OCI-LY7 (cell line): ENCODE measurements around the gene UVSSA.

Source experiments
- CTCF ChIP-seq: fragments of 200-600 bp; sonication (generic); conservative IDR thresholded peaks from 2 replicates; pipeline ENCODE4 v1.5.1; 2014; ENCODE audit warnings: mild to moderate bottlenecking, antibody characterized with exemption, low read length, moderate library complexity, mixed read lengths
- EZH2phosphoT487 ChIP-seq: fragments of 200-600 bp; sonication (generic); IDR thresholded peaks from 2 replicates; pipeline ENCODE4 v1.6.1; 2018; ENCODE audit warnings: low read depth, borderline replicate concordance, mild to moderate bottlenecking, mixed run types, antibody characterized with exemption, low read length, moderate library complexity, mixed read lengths

GRCh38 chr4:1300466-1301455 lies 46.2 kb upstream of the UVSSA start:
- TF ChIP-seq CTCF (no peak), EZH2phosphoT487 (no peak)
